ENCODE measurements around the gene PPP1CA. TPM values are rescaled to one million over a fixed set of nuclear protein-coding genes. Genes with fewer than 3 reads are reported as not detected.

PPP1CA gene
- total and polyA plus RNA-seq, 7 donors = 72.6 to 191 (median 108) TPM

- intact Hi-C loops (cut with DNase I) = no loop called here
Observed at GRCh38 chr11:67390947-67391303, 10.7 kb downstream of the PPP1CA start.

GRCh38 chr11:67389477-67389876, 12.2 kb downstream of the PPP1CA start:
- H3K36me3 ChIP-seq (ENCODE audit: insufficient read depth in 1 of 2, low read depth in 1 of 2) = peaks cover 0 to 6% of the 10 kb centered on the region in 2 donors
- ATAC-seq = peak in 2 of 4 donors; percentile 30 to 41
- no peak overlapping the region for H3K27ac ChIP-seq
- no peaks in the 10 kb centered on the region for H3K9me3 ChIP-seq
- no peak overlapping the region for H3K4me3 ChIP-seq
- TF ChIP-seq CTCF (IDR thresholded peaks at IDR 0.05) = peak; percentile 42
- no peaks in the 10 kb centered on the region for H3K27me3 ChIP-seq (ENCODE audit: insufficient read depth in 3 of 3, low read length in 2 of 3)
- no peak for DNase-seq
- 62 to 72% (median 64%) methylated on average over 6 of the region's 6 CpGs for WGBS, 3 donors
- intact Hi-C loops (cut with DNase I) = loop anchor here in 1 of 2 donors (10.0 kb wide), 1 partner anchor 125 kb away; the partner anchor contains the start of gene GRK2
- H3K4me1 ChIP-seq = peaks cover 12% of the 10 kb centered on the region

More at GRCh38 chr11:67390947-67391303, 10.7 kb downstream of the PPP1CA start:
- Histone ChIP-seq H3K4me1 (peaks cover 12% of the 10 kb centered on the region), H3K27ac (peak overlapping the region; percentile 96), H3K27me3 (ENCODE audit: insufficient read depth in 3 of 3, low read length in 2 of 3) (no peaks in the 10 kb centered on the region), H3K4me3 (peak overlapping the region; percentile 96), H3K36me3 (ENCODE audit: insufficient read depth in 1 of 2, low read depth in 1 of 2) (peaks cover 0 to 19% of the 10 kb centered on the region in 2 donors), H3K9me3 (no peaks in the 10 kb centered on the region)
- no peak for TF ChIP-seq CTCF (IDR thresholded peaks at IDR 0.05)
- ATAC-seq (peak in 1 of 4 donors; percentile 5), DNase-seq (no peak)
- 9 to 12% (median 10%) methylated on average over 13 to 15 of the region's 15 CpGs for WGBS, 3 donors

GRCh38 chr11:67387518-67387917, 14.1 kb downstream of the PPP1CA start:
- intact Hi-C loops (cut with DNase I) = loop anchor here in 1 of 2 donors (10.0 kb wide), 1 partner anchor 123 kb away; the partner anchor contains the start of gene GRK2
- Histone ChIP-seq H3K27ac (no peak overlapping the region), H3K9me3 (no peaks in the 10 kb centered on the region), H3K27me3 (ENCODE audit: insufficient read depth in 3 of 3, low read length in 2 of 3) (no peaks in the 10 kb centered on the region), H3K4me3 (no peak overlapping the region), H3K36me3 (ENCODE audit: insufficient read depth in 1 of 2, low read depth in 1 of 2) (no peaks in the 10 kb centered on the region), H3K4me1 (peaks cover 11% of the 10 kb centered on the region)
- WGBS, 3 donors = 45 to 49% (median 46%) methylated on average over 6 of the region's 6 CpGs
- no peak for DNase-seq
- ATAC-seq = no peak
- TF ChIP-seq CTCF (IDR thresholded peaks at IDR 0.05) = no peak

GRCh38 chr11:67387069-67387468, 14.6 kb downstream of the PPP1CA start:
- H3K36me3 ChIP-seq (ENCODE audit: insufficient read depth in 1 of 2, low read depth in 1 of 2) = no peaks in the 10 kb centered on the region
- TF ChIP-seq CTCF (IDR thresholded peaks at IDR 0.05) = no peak
- no peaks in the 10 kb centered on the region for H3K27me3 ChIP-seq (ENCODE audit: insufficient read depth in 3 of 3, low read length in 2 of 3)
- ATAC-seq (no peak), DNase-seq (no peak)
- no peaks in the 10 kb centered on the region for H3K9me3 ChIP-seq
- intact Hi-C loops (cut with DNase I) = loop anchor here in 1 of 2 donors (10.0 kb wide), 1 partner anchor 122 kb away; the partner anchor contains the start of gene GRK2
- H3K4me3 ChIP-seq = no peak overlapping the region
- peaks cover 9% of the 10 kb centered on the region for H3K4me1 ChIP-seq
- no peak overlapping the region for H3K27ac ChIP-seq
- 18 to 21% (median 19%) methylated on average over 9 of the region's 9 CpGs for WGBS, 3 donors

GRCh38 chr11:67384851-67385366, 16.7 kb downstream of the PPP1CA start:
- Histone ChIP-seq H3K36me3 (ENCODE audit: insufficient read depth in 1 of 2, low read depth in 1 of 2) (no peaks in the 10 kb centered on the region), H3K9me3 (no peaks in the 10 kb centered on the region), H3K27ac (no peak overlapping the region), H3K27me3 (ENCODE audit: insufficient read depth in 3 of 3, low read length in 2 of 3) (no peaks in the 10 kb centered on the region), H3K4me3 (no peak overlapping the region), H3K4me1 (no peaks in the 10 kb centered on the region)
- 30 to 46% (median 34%) methylated on average over 3 of the region's 3 CpGs for WGBS, 3 donors
- ATAC-seq = no peak
- no peak for TF ChIP-seq CTCF (IDR thresholded peaks at IDR 0.05)
- no peak for DNase-seq
- intact Hi-C loops (cut with DNase I) = loop anchor here (5.0 to 10.0 kb wide), 2 partner anchors 120 to 123 kb away; partner anchors contain the start of gene GRK2 (in 1 of the 2)
